ENCODE data around the gene EARS2. TPM values are rescaled to one million over a fixed set of nuclear protein-coding genes. Genes with fewer than 3 reads are reported as not detected.

EARS2 gene
- total RNA-seq, 1 donor from 2014 or later: 21.1 TPM

- TF ChIP-seq, protein P1, sequence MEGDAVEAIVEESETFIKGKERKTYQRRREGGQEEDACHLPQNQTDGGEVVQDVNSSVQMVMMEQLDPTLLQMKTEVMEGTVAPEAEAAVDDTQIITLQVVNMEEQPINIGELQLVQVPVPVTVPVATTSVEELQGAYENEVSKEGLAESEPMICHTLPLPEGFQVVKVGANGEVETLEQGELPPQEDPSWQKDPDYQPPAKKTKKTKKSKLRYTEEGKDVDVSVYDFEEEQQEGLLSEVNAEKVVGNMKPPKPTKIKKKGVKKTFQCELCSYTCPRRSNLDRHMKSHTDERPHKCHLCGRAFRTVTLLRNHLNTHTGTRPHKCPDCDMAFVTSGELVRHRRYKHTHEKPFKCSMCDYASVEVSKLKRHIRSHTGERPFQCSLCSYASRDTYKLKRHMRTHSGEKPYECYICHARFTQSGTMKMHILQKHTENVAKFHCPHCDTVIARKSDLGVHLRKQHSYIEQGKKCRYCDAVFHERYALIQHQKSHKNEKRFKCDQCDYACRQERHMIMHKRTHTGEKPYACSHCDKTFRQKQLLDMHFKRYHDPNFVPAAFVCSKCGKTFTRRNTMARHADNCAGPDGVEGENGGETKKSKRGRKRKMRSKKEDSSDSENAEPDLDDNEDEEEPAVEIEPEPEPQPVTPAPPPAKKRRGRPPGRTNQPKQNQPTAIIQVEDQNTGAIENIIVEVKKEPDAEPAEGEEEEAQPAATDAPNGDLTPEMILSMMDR (IDR thresholded peaks at IDR 0.05; ENCODE audit: borderline replicate concordance): no peak
- peaks cover 16% of the 10 kb centered on the region for H3K4me1 ChIP-seq
- H3K27ac ChIP-seq (replicated peaks): no peak overlapping the region
- H3K4me3 ChIP-seq: no peak overlapping the region
- intact Hi-C loops (cut with micrococcal nuclease): no loop called here
- no peaks in the 10 kb centered on the region for H3K27me3 ChIP-seq (ENCODE audit: low read depth)
- peaks cover 90% of the 10 kb centered on the region for H3K36me3 ChIP-seq
- no peaks in the 10 kb centered on the region for H3K9me3 ChIP-seq (replicated peaks)
- DNase-seq: no peak
Observed at GRCh38 chr16:23573817-23574216, 16.7 kb upstream of the EARS2 start.

DNA sequence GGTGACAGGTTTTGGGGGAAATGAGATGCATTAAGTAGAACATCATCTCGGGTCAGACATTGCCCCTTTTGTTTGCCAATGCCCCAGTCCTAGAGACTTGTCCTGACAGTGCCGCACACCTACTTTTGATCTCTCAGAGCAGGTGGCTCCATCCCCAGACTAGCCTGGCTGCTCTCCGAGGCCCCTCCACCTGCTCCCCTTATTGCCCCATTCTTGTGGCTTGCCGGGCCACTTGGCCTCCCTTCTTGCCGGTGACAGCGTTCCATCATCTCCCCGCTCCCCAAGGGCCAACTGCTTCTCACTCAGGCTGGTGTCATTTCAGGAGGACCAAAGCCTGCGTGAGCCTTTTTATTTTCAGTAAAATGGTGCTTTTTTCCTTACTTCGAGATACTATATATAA lies 15.2 kb upstream of the EARS2 start:
- no peak for DNase-seq
- Histone ChIP-seq H3K27ac (replicated peaks) (no peak overlapping the region), H3K4me1 (peaks cover 1% of the 10 kb centered on the region), H3K27me3 (ENCODE audit: low read depth) (no peaks in the 10 kb centered on the region), H3K36me3 (peaks cover 96% of the 10 kb centered on the region), H3K9me3 (replicated peaks) (no peaks in the 10 kb centered on the region), H3K4me3 (no peak overlapping the region)
- intact Hi-C loops (cut with micrococcal nuclease): no loop called here
- TF ChIP-seq, protein P1 (IDR thresholded peaks at IDR 0.05; ENCODE audit: borderline replicate concordance): no peak

DNA sequence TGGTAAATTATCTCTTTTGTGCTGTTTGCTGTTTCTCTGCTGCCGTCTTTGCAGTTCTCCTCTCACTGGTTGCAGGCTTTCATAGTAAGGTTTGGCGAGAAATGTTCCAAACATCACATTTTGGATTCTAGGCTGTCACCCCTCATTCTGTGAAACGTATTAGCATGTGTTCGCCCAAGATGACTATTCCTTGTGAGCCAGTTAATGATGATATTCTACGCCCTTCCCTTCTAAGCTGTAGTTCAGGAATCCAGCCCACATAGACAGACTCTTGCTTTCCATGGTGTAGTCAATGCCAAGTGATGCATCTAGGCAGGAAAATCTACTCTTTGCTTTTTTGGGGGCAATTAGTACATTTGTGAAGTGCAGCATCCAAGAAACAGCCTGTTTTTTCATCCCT lies 14.7 kb upstream of the EARS2 start:
- intact Hi-C loops (cut with micrococcal nuclease): no loop called here
- Histone ChIP-seq H3K27me3 (ENCODE audit: low read depth) (no peaks in the 10 kb centered on the region), H3K4me1 (no peaks in the 10 kb centered on the region), H3K4me3 (no peak overlapping the region), H3K36me3 (peaks cover 98% of the 10 kb centered on the region), H3K27ac (replicated peaks) (no peak overlapping the region), H3K9me3 (replicated peaks) (no peaks in the 10 kb centered on the region)
- DNase-seq: no peak
- TF ChIP-seq, protein P1 (IDR thresholded peaks at IDR 0.05; ENCODE audit: borderline replicate concordance): no peak

- Histone ChIP-seq H3K9me3 (replicated peaks) (no peaks in the 10 kb centered on the region), H3K27me3 (ENCODE audit: low read depth) (no peaks in the 10 kb centered on the region), H3K36me3 (peaks cover 99% of the 10 kb centered on the region), H3K4me3 (no peak overlapping the region), H3K4me1 (no peaks in the 10 kb centered on the region), H3K27ac (replicated peaks) (no peak overlapping the region)
- no peak for DNase-seq
- intact Hi-C loops (cut with micrococcal nuclease): no loop called here
- TF ChIP-seq, protein P1 (IDR thresholded peaks at IDR 0.05; ENCODE audit: borderline replicate concordance): no peak
Observed at GRCh38 chr16:23570992-23571632, 14.0 kb upstream of the EARS2 start.

- Histone ChIP-seq H3K27me3 (ENCODE audit: low read depth) (no peaks in the 10 kb centered on the region), H3K9me3 (replicated peaks) (no peaks in the 10 kb centered on the region), H3K36me3 (peaks cover 99% of the 10 kb centered on the region), H3K4me3 (no peak overlapping the region), H3K4me1 (peaks cover 29% of the 10 kb centered on the region), H3K27ac (replicated peaks) (no peak overlapping the region)
- TF ChIP-seq, protein P1 (IDR thresholded peaks at IDR 0.05; ENCODE audit: borderline replicate concordance): no peak
- no peak for DNase-seq
- intact Hi-C loops (cut with micrococcal nuclease): no loop called here
Observed at GRCh38 chr16:23567602-23568001, 10.5 kb upstream of the EARS2 start.

Measured in left ventricle myocardium inferior (tissue), 1 donor.